Measurements from ENCODE around the gene UBB.

Gene UBB

DNA sequence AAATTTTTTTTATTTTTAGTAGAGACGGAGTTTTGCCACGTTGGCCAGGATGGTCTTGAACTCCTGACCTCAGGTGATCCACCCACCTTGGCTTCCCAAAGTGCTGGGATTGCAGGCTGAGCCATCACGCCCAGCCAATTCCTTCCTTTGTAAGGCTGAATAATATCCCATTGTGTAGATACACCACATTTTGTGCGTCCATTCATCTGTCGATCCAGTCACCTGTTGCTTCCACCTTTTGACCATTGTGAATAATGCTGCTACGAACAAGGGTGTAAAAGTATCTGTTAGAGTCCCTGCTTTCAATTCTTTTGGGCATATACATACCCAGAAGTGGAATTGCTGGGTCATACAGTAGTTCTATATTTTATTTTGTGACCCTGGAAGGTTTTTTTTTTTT, 49.8 kb downstream of the UBB start:
- H3K4me1 Mint-ChIP-seq = peaks cover 4% of the 10 kb centered on the region
- no peaks in the 10 kb centered on the region for H3K27me3 Mint-ChIP-seq
- no peaks in the 10 kb centered on the region for H3K9me3 Mint-ChIP-seq
- H3K4me3 Mint-ChIP-seq = no peak overlapping the region
- CTCF ChIA-PET = interaction anchor here (0.9 kb wide), 1 partner anchor 13 kb away, joined by 4 read pairs; no protein-coding TSS in a partner anchor
- peaks cover 42% of the 10 kb centered on the region for H3K36me3 Mint-ChIP-seq
- H3K27ac Mint-ChIP-seq = no peak overlapping the region
- no peak for DNase-seq

DNA sequence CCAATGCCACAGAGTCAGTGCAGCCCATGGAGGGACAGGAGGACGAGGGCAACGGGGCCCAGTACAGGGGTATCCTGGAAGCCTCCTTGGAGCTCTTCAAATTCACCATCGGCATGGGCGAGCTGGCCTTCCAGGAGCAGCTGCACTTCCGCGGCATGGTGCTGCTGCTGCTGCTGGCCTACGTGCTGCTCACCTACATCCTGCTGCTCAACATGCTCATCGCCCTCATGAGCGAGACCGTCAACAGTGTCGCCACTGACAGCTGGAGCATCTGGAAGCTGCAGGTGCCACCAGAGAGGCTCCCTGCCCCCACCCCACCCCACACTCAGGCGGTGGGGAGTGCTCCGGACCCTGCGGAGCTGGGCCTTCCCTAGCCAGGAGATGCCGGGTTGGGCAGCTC, 51.1 kb downstream of the UBB start:
- no peaks in the 10 kb centered on the region for H3K9me3 Mint-ChIP-seq

More for the DNA sequence above, 51.1 kb downstream of the UBB start:
- CTCF ChIA-PET = interaction anchor here (0.7 kb wide), 1 partner anchor 20 kb away, joined by 3 read pairs; no protein-coding TSS in a partner anchor
- Mint-ChIP-seq H3K36me3 (peaks cover 33% of the 10 kb centered on the region), H3K4me1 (peaks cover 6% of the 10 kb centered on the region), H3K27me3 (no peaks in the 10 kb centered on the region), H3K4me3 (no peak overlapping the region), H3K27ac (no peak overlapping the region)
- no peak for DNase-seq
